Kidney (tissue), 14 donors: ENCODE data around the gene KIF26B. TPM values are rescaled to one million over a fixed set of nuclear protein-coding genes. Genes with fewer than 3 reads are reported as not detected.
A peak's percentile ranks its signal among the peaks of the same experiment; 100 is the strongest.

ENCODE experiments used
- DNase-seq, 5 donors: peaks; one replicate each; pipeline ENCODE4 v3.0.0-alpha.2; 2013 to 2020
- FAIRE-seq: peaks from 2 replicates; lab custom pipeline; 2012; peaks lifted over from hg19 to GRCh38; lab: Jason Lieb, UNC
- H3K27ac ChIP-seq, 2 donors: one replicate each; pipeline ENCODE4 v1.7.0; 2013; ENCODE audit warnings: low read depth in 2 of 2, low read length in 2 of 2, inconsistent platforms in 1 of 2
- H3K27me3 ChIP-seq: one replicate; pipeline ENCODE4 v1.7.1; 2013; ENCODE audit warnings: low read length, inconsistent platforms; ENCODE audit not compliant: control insufficient read depth, insufficient read depth
- H3K36me3 ChIP-seq, 3 donors: one replicate each; pipeline versions ENCODE4 v1.7.0 to v1.7.1; 2013; ENCODE audit warnings: low read length in 3 of 3, control low read depth in 1 of 3, inconsistent platforms in 1 of 3; ENCODE audit not compliant: insufficient read depth in 3 of 3, control insufficient read depth in 2 of 3
- H3K4me1 ChIP-seq, 3 donors: one replicate each; pipeline versions ENCODE4 v1.7.0 to v1.7.1; 2013; ENCODE audit warnings: low read length in 3 of 3, inconsistent platforms in 1 of 3, low read depth in 1 of 3; ENCODE audit not compliant: control insufficient read depth in 2 of 3, insufficient read depth in 2 of 3
- H3K4me3 ChIP-seq, 3 donors: one replicate each; pipeline versions ENCODE4 v1.7.0 to v1.8.1; 2013; ENCODE audit warnings: low read length in 3 of 3, control low read depth in 1 of 3, inconsistent platforms in 1 of 3
- H3K9ac ChIP-seq, 3 donors: one replicate each; pipeline versions ENCODE4 v1.7.0 to v1.7.1; 2013; ENCODE audit warnings: low read length in 3 of 3, control low read depth in 1 of 3, inconsistent platforms in 1 of 3
- H3K9me3 ChIP-seq, 3 donors: one replicate each; pipeline versions ENCODE4 v1.7.0 to v1.7.1; 2013; ENCODE audit warnings: low read length in 3 of 3, control low read depth in 1 of 3, inconsistent platforms in 1 of 3; ENCODE audit not compliant: control insufficient read depth in 2 of 3, insufficient read depth in 1 of 3
- CTCF ChIP-seq: IDR thresholded peaks from 3 replicates; pipeline ENCODE4 v1.5.1; 2012; ENCODE audit warnings: mild to moderate bottlenecking, moderate library complexity, borderline replicate concordance; ENCODE audit not compliant: insufficient read depth; ENCODE audit errors: extremely low read depth
- intact Hi-C: fragments of 100-400 bp; cut with DNase I; formaldehyde crosslinking; loops from one replicate; pipeline ENCODE4 v1.11.1; 2022
- polyA plus RNA-seq: library from polyadenylated mRNA; stranded (reverse); fragments of 350-450 nt; fragmentation: Illumina TruSeq; extraction: RNeasy Lipid Tissue Mini Kit (QIAGEN cat#74804); gene quantifications from one replicate; pipeline ENCODE4 v1.2.3, GENCODE V29; 2014; ENCODE audit warnings: low read depth, low replicate concordance; ENCODE audit not compliant: insufficient read depth
- total RNA-seq: library from RNA; stranded (reverse); fragmentation: NEBNext Ultra II Directional; extraction: Animal tissue kit (Norgen Biotek cat#: 25700); gene quantifications from one replicate; pipeline ENCODE4 v1.2.1, GENCODE V29; 2021
- donor health status: control.
- donor health status: control.
- donor health status: control.
- donor health status: control.
- donor health status: control.
- donor health status: DM: yes; HTN: yes; CAD: no.
- donor health status: Normal renal cell carcinoma (clear cell type).

The KIF26B gene
- total and polyA plus RNA-seq, 2 donors from 2014 or later, result 0.52 to 10.7 TPM

- intact Hi-C loops, result no loop called here
- H3K36me3 ChIP-seq, result no peaks in the 10 kb centered on the region
- DNase-seq, result peak in 4 of 5 donors; percentile 57 to 68 (median 64)
- no peak for FAIRE-seq
- TF ChIP-seq CTCF, result no peak
- no peak overlapping the region for H3K27ac ChIP-seq
- H3K27me3 ChIP-seq, result no peaks in the 10 kb centered on the region
- no peaks in the 10 kb centered on the region for H3K9me3 ChIP-seq
- no peaks in the 10 kb centered on the region for H3K4me1 ChIP-seq
- H3K4me3 ChIP-seq, result no peak overlapping the region
- no peak overlapping the region for H3K9ac ChIP-seq
Observed at GRCh38 chr1:245363461-245364200, 208.8 kb downstream of the KIF26B start.

- H3K36me3 ChIP-seq, result no peaks in the 10 kb centered on the region
- H3K9ac ChIP-seq, result no peak overlapping the region
- FAIRE-seq (no peak), DNase-seq (peak in 4 of 5 donors; percentile 90 to 97 (median 94))
- no peak overlapping the region for H3K27ac ChIP-seq
- intact Hi-C loops, result no loop called here
- no peak overlapping the region for H3K4me3 ChIP-seq
- H3K9me3 ChIP-seq, result no peaks in the 10 kb centered on the region
- H3K4me1 ChIP-seq, result no peaks in the 10 kb centered on the region
- TF ChIP-seq CTCF, result no peak
- no peaks in the 10 kb centered on the region for H3K27me3 ChIP-seq
Observed at GRCh38 chr1:245365095-245366020, 210.6 kb downstream of the KIF26B start.

- Histone ChIP-seq H3K27me3 (no peaks in the 10 kb centered on the region), H3K27ac (no peak overlapping the region), H3K9ac (no peak overlapping the region), H3K9me3 (no peaks in the 10 kb centered on the region), H3K4me1 (peaks cover 0 to 5% (median 0%) of the 10 kb centered on the region in 3 donors), H3K36me3 (no peaks in the 10 kb centered on the region), H3K4me3 (no peak overlapping the region)
- DNase-seq, result no peak
- TF ChIP-seq CTCF, result no peak
- FAIRE-seq, result no peak
- intact Hi-C loops, result no loop called here
Observed at GRCh38 chr1:245366886-245367285, 212.1 kb downstream of the KIF26B start.
